GM20431 (cell line): ENCODE data around the gene ZSCAN4.

Experiments
- in situ Hi-C: fragments of 300-500 bp; cut with MseI, MboI; formaldehyde crosslinking; loops from one replicate; pipeline ENCODE4 v1.15.0; 2020; ENCODE audit warnings: low sequenced_read_pairs; ENCODE audit not compliant: unreplicated experiment

Gene ZSCAN4

DNA sequence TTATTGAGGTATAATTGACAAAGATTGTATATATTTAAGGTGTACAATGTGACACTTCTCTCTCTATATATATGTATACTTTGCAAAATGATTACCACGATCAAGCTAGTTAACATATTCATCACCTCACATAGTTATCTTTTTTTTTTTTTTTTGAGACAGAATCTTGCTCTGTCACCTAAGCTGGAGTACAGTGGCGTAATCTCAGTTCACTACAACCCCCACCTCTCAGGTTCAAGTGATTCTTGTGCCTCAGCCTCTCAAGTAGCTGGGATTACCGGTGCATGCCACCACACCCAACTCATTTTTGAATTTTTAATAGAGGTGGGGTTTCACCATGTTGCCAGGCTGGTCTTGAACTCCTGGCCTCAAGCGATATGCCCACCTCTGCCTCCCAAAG, 3.7 kb downstream of the ZSCAN4 start:
- in situ Hi-C loops = no loop called here

DNA sequence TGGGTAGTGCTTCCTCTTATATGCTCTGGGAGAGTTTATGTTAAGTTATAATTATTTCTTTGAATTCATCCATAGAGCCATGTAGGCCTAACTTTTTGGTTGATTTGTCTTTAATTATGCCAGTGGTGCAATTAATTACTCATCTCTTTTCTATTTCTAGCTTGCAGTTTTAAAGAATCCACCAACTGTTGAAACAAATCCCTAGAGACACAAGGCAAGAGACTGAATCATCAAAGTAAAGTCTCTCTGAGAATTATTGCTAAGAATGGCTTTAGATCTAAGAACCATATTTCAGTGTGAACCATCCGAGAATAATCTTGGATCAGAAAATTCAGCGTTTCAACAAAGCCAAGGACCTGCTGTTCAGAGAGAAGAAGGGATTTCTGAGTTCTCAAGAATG, 7.1 kb downstream of the ZSCAN4 start:
- in situ Hi-C loops = no loop called here

DNA sequence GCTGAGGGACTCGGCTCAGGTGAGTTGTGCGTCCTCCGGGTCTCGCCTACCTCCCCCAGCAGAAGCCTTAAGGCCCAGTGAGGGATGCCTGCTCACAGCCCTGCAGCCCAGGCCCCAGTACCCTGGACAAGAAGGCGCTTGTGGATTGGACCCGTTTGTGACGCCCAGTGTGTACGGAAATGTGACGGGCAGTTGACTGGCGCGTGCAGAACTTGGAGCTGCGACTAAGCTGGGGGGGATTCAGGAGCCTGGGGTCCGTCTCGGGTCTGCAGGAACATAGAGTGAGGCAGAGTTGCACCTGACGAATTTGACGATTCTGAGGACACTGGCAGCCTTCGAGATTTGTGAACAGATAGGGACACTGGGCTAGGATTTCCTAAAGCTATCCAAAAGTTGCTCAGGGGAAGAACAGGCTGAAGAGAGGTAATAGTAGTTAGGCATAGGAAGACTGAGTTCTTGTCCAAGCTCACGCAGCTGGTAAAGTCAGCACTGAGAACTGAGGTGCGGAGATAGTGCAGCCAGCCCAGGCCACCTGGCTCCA, 13.6 kb downstream of the ZSCAN4 start:
- in situ Hi-C loops = no loop called here

DNA sequence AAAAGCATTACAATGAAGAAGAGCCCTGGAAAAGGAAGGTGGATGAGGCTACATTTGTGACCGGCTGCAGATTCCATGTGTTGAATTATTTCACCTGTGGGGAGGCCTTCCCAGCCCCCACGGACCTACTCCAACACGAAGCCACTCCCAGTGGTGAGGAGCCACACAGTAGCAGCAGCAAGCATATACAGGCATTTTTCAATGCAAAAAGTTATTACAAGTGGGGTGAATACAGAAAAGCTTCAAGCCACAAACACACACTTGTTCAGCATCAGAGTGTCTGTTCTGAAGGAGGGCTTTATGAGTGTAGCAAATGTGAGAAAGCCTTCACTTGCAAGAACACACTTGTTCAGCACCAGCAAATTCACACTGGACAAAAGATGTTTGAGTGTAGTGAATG, 18.0 kb downstream of the ZSCAN4 start:
- in situ Hi-C loops = no loop called here

DNA sequence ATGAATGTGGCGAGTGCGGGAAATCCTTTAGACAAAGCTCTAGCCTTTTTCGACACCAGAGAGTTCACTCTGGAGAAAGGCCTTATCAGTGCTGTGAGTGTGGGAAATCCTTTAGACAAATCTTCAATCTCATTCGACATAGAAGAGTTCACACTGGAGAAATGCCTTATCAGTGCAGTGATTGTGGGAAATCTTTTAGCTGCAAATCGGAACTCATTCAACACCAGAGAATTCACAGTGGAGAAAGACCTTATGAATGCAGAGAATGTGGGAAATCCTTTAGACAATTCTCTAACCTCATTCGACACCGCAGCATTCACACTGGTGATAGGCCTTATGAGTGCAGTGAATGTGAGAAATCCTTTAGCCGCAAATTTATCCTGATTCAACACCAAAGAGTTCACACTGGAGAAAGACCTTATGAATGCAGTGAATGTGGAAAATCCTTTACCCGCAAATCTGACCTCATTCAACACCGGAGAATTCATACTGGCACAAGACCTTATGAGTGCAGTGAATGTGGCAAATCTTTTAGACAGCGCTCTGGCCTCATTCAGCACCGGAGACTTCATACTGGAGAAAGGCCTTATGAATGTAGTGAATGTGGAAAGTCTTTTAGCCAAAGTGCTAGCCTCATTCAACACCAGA, 18.8 kb downstream of the ZSCAN4 start:
- in situ Hi-C loops = no loop called here

DNA sequence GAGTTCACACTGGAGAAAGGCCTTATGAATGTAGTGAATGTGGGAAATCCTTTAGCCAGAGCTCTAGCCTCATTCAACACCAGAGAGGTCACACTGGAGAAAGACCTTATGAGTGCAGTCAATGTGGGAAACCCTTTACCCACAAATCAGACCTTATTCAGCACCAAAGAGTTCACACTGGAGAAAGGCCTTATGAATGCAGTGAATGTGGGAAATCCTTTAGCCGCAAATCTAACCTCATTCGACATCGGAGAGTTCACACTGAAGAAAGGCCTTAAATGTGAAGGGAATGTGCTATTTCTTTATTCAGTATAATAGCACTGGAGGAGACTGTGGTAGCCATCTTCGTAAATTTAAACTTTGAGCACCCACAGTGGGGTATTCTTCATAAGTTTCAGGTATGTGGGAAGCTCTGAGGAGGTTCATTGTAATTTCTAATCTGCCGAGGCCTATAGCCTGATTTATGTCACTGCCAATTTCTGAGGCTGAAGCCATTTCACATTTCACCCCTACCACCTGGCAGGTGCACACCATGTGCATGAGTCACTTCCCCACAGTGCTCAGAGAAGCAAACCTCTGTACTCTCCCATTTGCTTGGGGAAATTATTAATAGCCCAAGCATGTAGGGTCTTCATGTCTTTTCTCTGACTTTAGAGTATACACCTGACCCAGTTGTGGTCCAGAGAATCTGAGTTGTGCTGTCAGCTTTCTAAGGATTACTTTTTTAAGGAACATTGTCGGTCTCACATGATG, 19.5 kb downstream of the ZSCAN4 start:
- in situ Hi-C loops = no loop called here

DNA sequence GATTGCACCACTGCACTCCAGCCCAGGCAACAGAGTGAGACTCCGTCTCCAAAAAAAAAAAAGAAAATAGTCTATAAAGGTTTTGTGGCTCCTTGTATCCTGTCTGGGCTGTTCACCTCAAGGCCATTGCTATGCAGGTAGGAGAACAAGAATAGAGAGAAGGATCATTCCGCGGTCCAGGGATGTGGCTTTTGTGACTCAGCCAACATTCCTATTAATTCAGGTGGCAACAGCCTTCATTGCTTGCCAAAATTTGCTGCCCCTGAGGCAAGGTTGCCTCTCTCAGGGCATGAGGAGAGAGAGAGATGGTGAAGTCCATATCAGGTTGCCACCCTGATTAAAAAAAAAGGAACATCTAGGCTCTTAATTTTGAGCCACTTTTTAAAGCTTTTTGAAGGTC, 21.0 kb downstream of the ZSCAN4 start:
- in situ Hi-C loops = no loop called here

DNA sequence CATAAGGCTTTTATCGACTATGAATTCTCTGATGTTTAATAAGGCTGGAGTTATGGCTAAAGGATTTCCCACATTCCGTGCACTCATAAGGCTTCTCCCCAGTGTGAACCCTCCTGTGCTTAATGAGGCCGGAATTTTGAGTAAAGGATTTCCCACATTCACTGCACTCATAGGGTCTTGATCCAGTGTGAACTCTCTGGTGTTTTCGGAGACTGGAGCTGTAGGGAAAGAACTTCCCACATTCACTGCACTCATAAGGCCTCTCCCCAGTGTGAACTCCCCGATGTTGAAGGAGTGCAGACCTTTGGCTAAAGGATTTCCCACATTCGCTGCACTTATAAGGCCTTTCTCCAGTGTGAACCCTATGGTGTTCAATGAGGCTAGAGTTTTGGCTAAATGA, 32.9 kb downstream of the ZSCAN4 start:
- in situ Hi-C loops = no loop called here

DNA sequence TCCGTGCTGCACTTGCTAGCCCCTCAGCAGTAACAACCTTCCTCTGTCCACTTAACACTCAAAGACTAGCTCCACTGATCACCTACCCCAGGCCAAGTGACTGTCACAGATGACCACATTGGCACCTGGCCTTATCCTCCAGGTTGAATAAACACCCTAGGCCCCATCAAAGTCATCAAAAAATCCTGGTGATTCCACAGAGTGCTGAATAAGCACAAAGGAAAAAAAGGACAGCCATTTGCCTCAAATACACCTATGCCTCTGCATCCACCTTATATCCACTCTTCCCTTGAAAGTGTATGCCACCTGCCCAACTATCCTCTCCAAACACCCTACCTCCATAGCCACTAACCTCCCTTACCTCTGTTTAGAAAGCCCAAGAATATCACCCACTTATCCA, 37.6 kb downstream of the ZSCAN4 start:
- in situ Hi-C loops = no loop called here

DNA sequence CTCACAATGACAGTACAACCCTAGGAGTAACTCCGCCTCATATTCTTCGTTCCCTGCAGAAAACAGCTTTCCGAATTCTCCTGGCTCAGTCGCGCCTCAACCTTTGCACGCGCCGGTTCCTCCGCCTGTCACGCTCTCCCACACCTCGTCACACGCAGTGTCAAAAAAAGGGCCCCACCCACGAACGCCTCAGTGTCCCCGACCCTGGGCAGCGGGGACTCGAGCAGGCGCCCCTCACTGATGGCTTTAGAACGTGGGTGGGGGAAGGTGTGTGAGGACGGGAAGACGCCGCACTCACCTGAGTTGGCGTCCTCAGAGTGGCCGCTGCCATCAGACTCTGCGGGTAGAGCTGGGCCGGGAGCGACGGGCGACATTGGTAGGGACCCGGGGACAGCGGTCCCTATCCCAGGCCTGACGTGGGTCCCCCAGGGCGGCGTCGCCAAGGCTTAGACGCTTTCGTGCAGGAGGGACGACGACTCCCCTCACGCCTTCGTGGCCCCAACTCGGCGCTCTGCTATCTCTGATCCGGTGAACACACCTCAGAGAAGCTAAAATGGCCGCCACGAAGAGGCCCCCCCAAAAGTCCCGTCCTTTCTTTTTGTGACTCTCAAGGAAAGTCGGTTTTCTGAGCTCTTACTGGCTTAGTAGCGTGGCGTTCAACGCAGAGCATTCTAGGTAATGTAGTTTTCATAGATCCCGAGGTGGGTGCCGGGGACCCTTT, 40.1 kb downstream of the ZSCAN4 start, which contains the start of gene ZNF154:
ZNF154 (minus strand) TSS at position 564 of the 721 bp plus-strand sequence; CDS start at position 331, 233 bp downstream.
- in situ Hi-C loops = no loop called here

DNA sequence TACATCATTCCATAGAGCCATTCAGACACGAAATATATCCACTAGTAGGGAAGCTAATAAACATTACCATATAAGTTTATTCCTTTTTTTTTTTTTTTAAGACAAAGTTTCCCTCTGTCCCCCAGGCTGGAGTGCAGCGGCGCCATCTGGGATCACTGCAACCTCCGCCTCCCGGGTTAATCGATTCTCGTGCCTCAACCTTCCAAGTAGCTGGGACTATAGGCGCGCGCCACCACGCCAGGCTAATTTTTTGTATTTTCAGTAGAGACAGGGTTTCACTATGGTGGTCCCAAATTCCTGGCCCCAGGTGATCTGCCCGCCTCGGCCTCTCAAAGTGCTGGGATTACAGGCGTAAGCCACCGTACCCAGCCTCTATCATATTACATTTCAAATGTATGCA, 40.9 kb downstream of the ZSCAN4 start:
- in situ Hi-C loops = no loop called here

DNA sequence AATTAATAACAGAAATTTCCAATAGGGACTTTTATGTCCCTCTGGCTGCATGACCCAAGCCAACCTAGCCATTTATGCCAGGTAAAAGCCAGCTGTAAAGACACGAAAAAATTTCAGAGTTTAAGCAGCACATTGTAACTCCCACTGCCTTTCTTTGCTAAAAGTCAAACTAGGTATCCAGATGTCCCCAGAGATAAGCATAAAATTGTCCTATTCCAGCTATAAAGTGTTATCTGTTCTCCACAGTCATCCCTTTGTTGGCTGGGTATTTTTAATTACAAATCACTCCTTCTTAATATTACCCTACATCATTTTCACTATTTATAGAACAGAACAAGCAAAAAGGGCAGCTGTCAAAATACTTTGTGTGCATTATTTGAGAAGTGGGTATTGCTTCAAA, 43.5 kb downstream of the ZSCAN4 start:
- in situ Hi-C loops = no loop called here

DNA sequence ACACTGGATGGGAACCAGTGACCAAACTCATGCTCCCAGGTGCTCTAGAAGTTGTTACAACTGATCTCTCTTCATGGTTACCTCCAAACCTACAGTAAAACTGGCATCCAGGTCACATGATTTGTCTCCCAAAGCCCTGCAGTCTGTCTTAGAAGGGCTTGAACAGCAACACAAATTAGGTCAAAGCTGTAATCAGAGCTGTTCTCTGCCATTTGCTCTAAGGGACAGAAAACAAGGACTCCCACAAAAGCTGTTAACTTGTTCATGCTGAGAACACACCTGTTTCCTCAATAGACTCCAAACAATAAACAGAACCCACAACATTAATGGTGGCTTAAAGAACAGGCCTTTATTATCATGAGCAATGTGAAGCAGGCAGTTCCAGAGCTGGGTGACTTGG, 50.7 kb downstream of the ZSCAN4 start:
- in situ Hi-C loops = no loop called here

DNA sequence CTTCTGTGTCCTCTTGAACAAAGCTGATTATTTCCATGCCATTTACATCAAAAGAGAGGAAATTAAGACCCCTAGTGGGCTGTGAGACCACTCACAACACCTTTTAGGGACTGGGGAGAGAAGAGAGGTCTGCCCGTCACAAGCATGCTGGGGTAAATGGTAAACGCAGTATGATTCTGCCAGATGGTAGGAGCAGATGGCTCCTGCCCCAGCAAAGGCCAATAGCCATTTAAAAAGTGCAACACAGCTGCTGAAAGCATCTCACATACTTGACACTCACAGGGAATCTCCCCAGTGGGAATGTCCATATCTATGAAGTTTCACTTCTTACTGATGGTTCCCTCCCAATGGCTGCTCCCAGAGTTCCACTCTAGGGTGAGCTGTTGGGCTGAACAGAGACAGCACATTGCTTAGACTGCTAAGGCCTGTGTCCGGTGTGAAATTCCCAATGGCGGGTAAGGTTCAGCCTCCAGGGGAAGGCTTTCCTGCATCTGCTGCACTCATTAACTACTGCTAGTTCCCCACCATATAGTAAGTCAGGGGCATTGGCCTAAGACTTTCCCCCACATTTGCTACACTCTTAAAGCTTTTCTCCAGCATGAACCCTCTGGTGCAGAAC, 51.3 kb downstream of the ZSCAN4 start:
- in situ Hi-C loops = no loop called here

DNA sequence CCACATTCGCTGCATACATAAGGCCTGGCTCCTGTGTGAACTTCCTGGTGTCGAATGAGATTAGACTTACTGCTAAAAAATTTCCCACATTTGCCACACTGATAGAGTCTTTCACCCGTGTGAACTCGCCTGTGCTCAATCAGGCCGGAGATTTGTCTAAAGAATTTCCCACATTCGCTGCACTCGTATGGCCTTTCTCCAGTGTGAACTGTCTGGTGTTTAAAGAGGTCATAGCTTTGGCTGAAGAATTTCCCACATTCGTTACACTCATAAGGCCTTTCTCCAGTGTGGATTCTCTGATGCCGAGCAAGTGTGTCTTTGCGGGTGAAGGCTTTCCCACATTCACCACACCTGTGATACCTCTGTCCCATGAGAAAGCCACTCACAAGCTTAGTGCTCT, 52.1 kb downstream of the ZSCAN4 start:
- in situ Hi-C loops = no loop called here
